K562 (cell line): Measurements from ENCODE around the gene INTS1.

ENCODE experiments used
- CTCF ChIP-seq, 3 experiments: IDR thresholded peaks in 2 of 3; conservative IDR thresholded peaks in 1 of 3; 2 replicates each; pipeline ENCODE4 v1.5.1; 2011 to 2012; ENCODE audit warnings: low read length in 3 of 3, mild to moderate bottlenecking in 3 of 3, control low read depth in 2 of 3, improper control_type of control experiment in 1 of 3, inconsistent platforms in 1 of 3, low read depth in 1 of 3, mixed read lengths in 1 of 3, moderate library complexity in 1 of 3; ENCODE audit not compliant: insufficient read depth in 2 of 3
- MAZ ChIP-seq, 2 experiments: fragments of 450-650 bp in 1 of 2; sonication (generic) in 1 of 2; formaldehyde crosslinking; IDR thresholded peaks in 1 of 2; conservative IDR thresholded peaks in 1 of 2; 2 replicates each; pipeline versions ENCODE4 v1.4.0 to v1.5.0; 2020; ENCODE audit warnings: mild to moderate bottlenecking in 1 of 2, missing genetic modification reagents in 1 of 2
- NR3C1 ChIP-seq: sonication (generic); formaldehyde crosslinking; IDR thresholded peaks from 2 replicates; pipeline ENCODE4 v1.8.1; 2022; ENCODE audit warnings: missing genetic modification reagents
- PCBP2 ChIP-seq: fragments of 200-400 bp; formaldehyde crosslinking; IDR thresholded peaks from 2 replicates; pipeline ENCODE4 v1.6.1; 2018; ENCODE audit warnings: low read length, low read depth, mild to moderate bottlenecking, moderate library complexity; ENCODE audit not compliant: poor library complexity, severe bottlenecking
- POLR2A ChIP-seq: fragments of 450-650 bp; conservative IDR thresholded peaks from 2 replicates; pipeline ENCODE4 v1.6.1; 2016
- TFE3 ChIP-seq: fragments of 450-650 bp; formaldehyde crosslinking; IDR thresholded peaks from 2 replicates; pipeline ENCODE4 v1.4.0; 2020; ENCODE audit warnings: mild to moderate bottlenecking, mixed read lengths
- ZBED1 ChIP-seq: IDR thresholded peaks from 2 replicates; pipeline ENCODE4 v1.6.1; 2014
- ZNF133 ChIP-seq: fragments of 250-450 bp; sonication (Bioruptor Pico); IDR thresholded peaks from 2 replicates; pipeline ENCODE4 v1.4.0; 2020; ENCODE audit warnings: mild to moderate bottlenecking
- ZNF431 ChIP-seq: sonication (generic); formaldehyde crosslinking; IDR thresholded peaks from 2 replicates; pipeline ENCODE4 v1.8.0; 2022; ENCODE audit warnings: mild to moderate bottlenecking, missing genetic modification reagents

DNA sequence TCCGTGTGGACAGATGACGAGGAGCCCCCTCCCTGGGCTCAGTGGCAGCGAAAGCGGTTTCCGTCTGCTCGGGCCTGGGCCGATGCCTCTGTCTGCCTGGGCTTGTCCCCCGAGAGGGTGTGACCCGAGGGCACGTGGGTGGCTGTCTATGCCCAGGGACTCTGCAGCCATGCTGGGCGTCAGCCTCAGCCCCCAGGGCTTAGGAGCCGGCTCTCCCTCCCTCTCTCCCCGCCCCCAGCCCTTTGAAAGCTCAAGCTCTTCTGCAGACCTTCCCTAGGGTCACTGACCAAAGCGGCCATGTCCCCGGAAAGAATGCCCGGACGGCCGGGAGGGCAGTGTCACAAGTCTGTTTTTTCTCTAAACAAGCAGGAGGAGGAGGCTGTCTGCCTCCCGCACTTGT is 52.0 kb downstream of the INTS1 start:
- no peak for TF ChIP-seq ZBED1
- no peak for TF ChIP-seq CTCF (IDR thresholded peaks at IDR 0.05 in 2 of 3, conservative IDR thresholded peaks at IDR 0.05 in 1 of 3; ENCODE audit: insufficient read depth in 2 of 3, low read depth in 1 of 3, low read length in 3 of 3)
- no peak for TF ChIP-seq ZNF133 (CRISPR knock-in tag)
- TF ChIP-seq POLR2A = no peak
- TF ChIP-seq TFE3 = no peak
- no peak for TF ChIP-seq PCBP2
- TF ChIP-seq ZNF431 (CRISPR knock-in tag) = no peak
- TF ChIP-seq MAZ (CRISPR knock-in tag; conservative IDR thresholded peaks at IDR 0.05 in 1 of 2, IDR thresholded peaks at IDR 0.05 in 1 of 2) = no peak
- TF ChIP-seq NR3C1 (CRISPR knock-in tag) = no peak
